ENCODE measurements around the gene UHRF1.
"Not testable (repeated sequence)": the region's sequence is repeated elsewhere in the genome, so short reads cannot be mapped to it uniquely, and the experiment has no call there.

DNA sequence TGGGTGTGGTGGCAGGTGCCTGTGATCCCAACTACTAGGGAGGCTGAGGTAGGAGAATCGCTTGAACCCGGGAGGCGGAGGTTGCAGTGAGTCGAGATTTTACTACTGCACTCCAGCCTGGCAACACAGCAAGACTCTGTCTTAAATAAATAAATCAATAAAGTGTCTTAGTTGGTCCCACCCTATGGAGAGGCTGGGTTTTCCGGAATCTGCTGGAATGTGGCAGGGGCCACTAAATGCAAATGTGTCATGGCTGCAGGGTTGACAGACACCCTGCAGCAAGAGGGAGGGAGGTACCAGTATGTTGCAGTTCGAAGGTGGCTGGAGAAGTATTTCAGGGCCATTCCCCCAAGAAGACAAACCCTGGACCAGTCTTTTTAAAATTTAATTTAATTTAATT lies 24.3 kb upstream of the UHRF1 start:
- TF ChIP-seq, protein P1, sequence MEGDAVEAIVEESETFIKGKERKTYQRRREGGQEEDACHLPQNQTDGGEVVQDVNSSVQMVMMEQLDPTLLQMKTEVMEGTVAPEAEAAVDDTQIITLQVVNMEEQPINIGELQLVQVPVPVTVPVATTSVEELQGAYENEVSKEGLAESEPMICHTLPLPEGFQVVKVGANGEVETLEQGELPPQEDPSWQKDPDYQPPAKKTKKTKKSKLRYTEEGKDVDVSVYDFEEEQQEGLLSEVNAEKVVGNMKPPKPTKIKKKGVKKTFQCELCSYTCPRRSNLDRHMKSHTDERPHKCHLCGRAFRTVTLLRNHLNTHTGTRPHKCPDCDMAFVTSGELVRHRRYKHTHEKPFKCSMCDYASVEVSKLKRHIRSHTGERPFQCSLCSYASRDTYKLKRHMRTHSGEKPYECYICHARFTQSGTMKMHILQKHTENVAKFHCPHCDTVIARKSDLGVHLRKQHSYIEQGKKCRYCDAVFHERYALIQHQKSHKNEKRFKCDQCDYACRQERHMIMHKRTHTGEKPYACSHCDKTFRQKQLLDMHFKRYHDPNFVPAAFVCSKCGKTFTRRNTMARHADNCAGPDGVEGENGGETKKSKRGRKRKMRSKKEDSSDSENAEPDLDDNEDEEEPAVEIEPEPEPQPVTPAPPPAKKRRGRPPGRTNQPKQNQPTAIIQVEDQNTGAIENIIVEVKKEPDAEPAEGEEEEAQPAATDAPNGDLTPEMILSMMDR (IDR thresholded peaks at IDR 0.05): not testable (repeated sequence)
- not testable (repeated sequence) for TF ChIP-seq EP300 (IDR thresholded peaks at IDR 0.05)
